IMR-90 (cell line): ENCODE results near the gene NEFH.

Experiments
- BHLHE40 ChIP-seq: fragments of 150-350 bp; IDR thresholded peaks from 2 replicates; pipeline ENCODE4 v1.6.1; 2016; ENCODE audit warnings: mild to moderate bottlenecking, low read depth, low read length
- CEBPB ChIP-seq: IDR thresholded peaks from 2 replicates; pipeline ENCODE4 v1.6.1; 2012; ENCODE audit warnings: low read depth, low read length, improper control_type of control experiment
- CHD1 ChIP-seq: IDR thresholded peaks from 2 replicates; pipeline ENCODE4 v1.6.1; 2012; ENCODE audit warnings: low read depth, low read length, improper control_type of control experiment
- CTCF ChIP-seq: conservative IDR thresholded peaks from 2 replicates; pipeline ENCODE4 v1.5.1; 2012; ENCODE audit warnings: mild to moderate bottlenecking, low read depth, low read length, improper control_type of control experiment
- MXI1 ChIP-seq: IDR thresholded peaks from 2 replicates; pipeline ENCODE4 v1.6.1; 2012; ENCODE audit warnings: low read depth, mild to moderate bottlenecking, low read length, moderate library complexity, borderline replicate concordance
- POLR2A ChIP-seq: IDR thresholded peaks from 2 replicates; pipeline ENCODE4 v1.6.1; 2012; ENCODE audit warnings: mild to moderate bottlenecking, low read depth, low read length
- RAD21 ChIP-seq: IDR thresholded peaks from 2 replicates; pipeline ENCODE4 v1.6.1; 2012; ENCODE audit warnings: low read length, improper control_type of control experiment
- RFX5 ChIP-seq: IDR thresholded peaks from 2 replicates; pipeline ENCODE4 v1.8.0; 2012; ENCODE audit warnings: low read depth, mild to moderate bottlenecking, low read length, moderate library complexity
- SMC3 ChIP-seq: fragments of 150-350 bp; IDR thresholded peaks from 2 replicates; pipeline ENCODE4 v1.6.1; 2016; ENCODE audit warnings: low read depth, mild to moderate bottlenecking, antibody characterized with exemption, low read length, moderate library complexity

DNA sequence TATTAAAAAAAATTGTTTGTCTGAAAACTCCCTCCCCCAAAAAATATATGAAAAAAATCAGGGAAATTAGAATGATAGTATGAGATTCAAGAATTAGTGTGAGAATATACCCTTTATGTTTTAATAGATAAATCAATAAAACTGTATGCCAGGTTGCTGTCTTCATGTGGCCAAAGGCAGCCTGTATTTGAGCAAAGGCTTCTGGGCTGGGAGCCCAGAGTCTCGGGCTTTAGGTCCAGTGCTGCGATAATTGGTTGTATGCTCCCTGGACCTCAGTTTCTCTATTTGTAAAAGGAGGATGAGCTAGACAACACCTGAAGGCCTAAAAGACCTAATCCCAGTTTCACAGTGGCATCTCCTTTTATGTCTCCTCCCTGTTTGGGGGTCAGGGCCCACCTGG lies 43.7 kb downstream of the NEFH start:
- TF ChIP-seq CTCF, result no peak
- TF ChIP-seq RFX5, result no peak
- TF ChIP-seq CEBPB, result no peak
- no peak for TF ChIP-seq MXI1
- no peak for TF ChIP-seq POLR2A
- no peak for TF ChIP-seq BHLHE40
- TF ChIP-seq SMC3, result no peak
- TF ChIP-seq RAD21, result no peak
- TF ChIP-seq CHD1, result no peak
